Thymus (tissue), 11 donors: ENCODE measurements around the gene TRIM21. TPM values are rescaled to one million over a fixed set of nuclear protein-coding genes. Genes with fewer than 3 reads are reported as not detected.
"Not testable (repeated sequence)": the region's sequence is repeated elsewhere in the genome, so short reads cannot be mapped to it uniquely, and the experiment has no call there.

Experiments
- DNase-seq, 9 donors: peaks; one replicate each; pipeline ENCODE4 v3.0.0-alpha.2; 2013; ENCODE audit warnings: low spot score in 9 of 9, low read depth in 6 of 9, missing footprints in 1 of 9
- H3K27ac ChIP-seq, 2 donors: one replicate each; pipeline ENCODE4 v1.5.1; 2013; ENCODE audit warnings: control low read depth in 1 of 2, low read depth in 1 of 2, low read length in 1 of 2, mild to moderate bottlenecking in 1 of 2, moderate library complexity in 1 of 2
- H3K27me3 ChIP-seq, 2 donors: one replicate each; pipeline ENCODE4 v1.5.1; 2013; ENCODE audit warnings: low read length in 1 of 2; ENCODE audit not compliant: control insufficient read depth in 2 of 2, insufficient read depth in 1 of 2
- H3K36me3 ChIP-seq, 2 donors: one replicate each; pipeline ENCODE4 v1.5.1; 2013; ENCODE audit warnings: low read length in 1 of 2, mild to moderate bottlenecking in 1 of 2, moderate library complexity in 1 of 2; ENCODE audit not compliant: control insufficient read depth in 2 of 2, insufficient read depth in 2 of 2
- H3K4me1 ChIP-seq, 2 donors: one replicate each; pipeline ENCODE4 v1.5.1; 2013; ENCODE audit warnings: low read length in 2 of 2; ENCODE audit not compliant: control insufficient read depth in 2 of 2, insufficient read depth in 2 of 2
- H3K4me3 ChIP-seq, 2 donors: one replicate each; pipeline ENCODE4 v1.5.1; 2013; ENCODE audit warnings: low read length in 2 of 2, control low read depth in 1 of 2, mild to moderate bottlenecking in 1 of 2
- H3K9me3 ChIP-seq, 2 donors: one replicate each; pipeline ENCODE4 v1.5.1; 2013; ENCODE audit warnings: low read length in 1 of 2, mild to moderate bottlenecking in 1 of 2; ENCODE audit not compliant: control insufficient read depth in 2 of 2, insufficient read depth in 1 of 2
- WGBS: extraction: QIAGEN DNeasy Blood & Tissue Kit; methylation state at CpG from one replicate; pipeline ENCODE4 v1.1.7; 2013; 5-methylcytosine and 5-hydroxymethylcytosine counted together
- polyA plus RNA-seq: library from polyadenylated mRNA; stranded (reverse); fragments of 200-250 nt; gene quantifications from one replicate; pipeline ENCODE4 v1.2.3, GENCODE V29; 2013
- total RNA-seq: library from RNA; stranded (reverse); fragments of 120-200 nt; gene quantifications from one replicate; pipeline ENCODE4 v1.2.4, GENCODE V29; 2013
- donor health status: healthy.

Gene TRIM21
- total and polyA plus RNA-seq, 2 donors = 28.9 to 45.2 TPM

- peak overlapping the region; percentile 70 to 95 for H3K4me3 ChIP-seq
- peaks cover 3 to 4% of the 10 kb centered on the region in 2 donors for H3K4me1 ChIP-seq
- H3K27me3 ChIP-seq = no peaks in the 10 kb centered on the region
- H3K9me3 ChIP-seq = no peaks in the 10 kb centered on the region
- H3K36me3 ChIP-seq = peaks cover 14 to 15% of the 10 kb centered on the region in 2 donors
- WGBS = 44% methylated on average over 11 of the region's 11 CpGs
- no peak for DNase-seq
- no peak overlapping the region for H3K27ac ChIP-seq
Measured at GRCh38 chr11:4393858-4394223, 339 bp upstream of the TRIM21 start.

GRCh38 chr11:4388221-4388620, 5.3 kb downstream of the TRIM21 start:
- WGBS = 96% methylated on average over 2 of the region's 2 CpGs
- Histone ChIP-seq H3K36me3 (peaks cover 51 to 65% of the 10 kb centered on the region in 2 donors), H3K27me3 (no peaks in the 10 kb centered on the region), H3K4me3 (no peak overlapping the region), H3K4me1 (peaks cover 0 to 4% of the 10 kb centered on the region in 2 donors), H3K27ac (no peak overlapping the region), H3K9me3 (no peaks in the 10 kb centered on the region)
- DNase-seq = no peak

- H3K36me3 ChIP-seq = peaks cover 51 to 65% of the 10 kb centered on the region in 2 donors
- 97% methylated on average over 3 of the region's 3 CpGs for whole genome bisulfite sequencing
Measured at GRCh38 chr11:4385978-4386740, 7.3 kb downstream of the TRIM21 start.

GRCh38 chr11:4381901-4382300, 11.6 kb downstream of the TRIM21 start:
- Histone ChIP-seq H3K27me3 (no peaks in the 10 kb centered on the region), H3K27ac (no peak overlapping the region)
- 79% methylated on average over 2 of the region's 2 CpGs for WGBS

More at GRCh38 chr11:4385978-4386740, 7.3 kb downstream of the TRIM21 start:
- no peak overlapping the region for H3K4me3 ChIP-seq
- H3K9me3 ChIP-seq = no peaks in the 10 kb centered on the region
- no peaks in the 10 kb centered on the region for H3K4me1 ChIP-seq
- H3K27ac ChIP-seq = no peak overlapping the region
- H3K27me3 ChIP-seq = no peaks in the 10 kb centered on the region
- DNase-seq = no peak

GRCh38 chr11:4375431-4376140, 17.9 kb downstream of the TRIM21 start:
- Histone ChIP-seq H3K9me3 (no peaks in the 10 kb centered on the region), H3K4me3 (no peak overlapping the region), H3K27ac (no peak overlapping the region), H3K27me3 (no peaks in the 10 kb centered on the region), H3K36me3 (no peaks in the 10 kb centered on the region), H3K4me1 (no peaks in the 10 kb centered on the region)
- no peak for DNase-seq
- WGBS = 95% methylated on average over 5 of the region's 5 CpGs

More at GRCh38 chr11:4381901-4382300, 11.6 kb downstream of the TRIM21 start:
- no peaks in the 10 kb centered on the region for H3K9me3 ChIP-seq
- DNase-seq = no peak
- no peaks in the 10 kb centered on the region for H3K4me1 ChIP-seq
- H3K4me3 ChIP-seq = no peak overlapping the region
- peaks cover 22 to 31% of the 10 kb centered on the region in 2 donors for H3K36me3 ChIP-seq

- Histone ChIP-seq H3K36me3 (no peaks in the 10 kb centered on the region), H3K4me3 (no peak overlapping the region), H3K9me3 (no peaks in the 10 kb centered on the region), H3K27ac (no peak overlapping the region), H3K27me3 (no peaks in the 10 kb centered on the region), H3K4me1 (no peaks in the 10 kb centered on the region)
- WGBS = 82% methylated on average over 3 of the region's 3 CpGs
- DNase-seq = no peak
Measured at GRCh38 chr11:4370166-4370565, 23.3 kb downstream of the TRIM21 start.

- H3K4me3 ChIP-seq = no peak within 1 kb of the TSS
- no peak within 1 kb of the TSS for H3K27ac ChIP-seq
- no peak for DNase-seq
- no peaks in the 10 kb centered on the region for H3K9me3 ChIP-seq
- WGBS = 84% methylated on average over 4 of the region's 4 CpGs
- H3K36me3 ChIP-seq = no peaks in the 10 kb centered on the region
- H3K4me1 ChIP-seq = no peaks in the 10 kb centered on the region
- no peaks in the 10 kb centered on the region for H3K27me3 ChIP-seq
Measured at GRCh38 chr11:4368286-4368685, 25.2 kb downstream of the TRIM21 start, which contains the start of gene OR52B4. Gene OR52B4, minus strand, starts transcription at chr11:4368386. Its CDS starts 91 bp downstream, at chr11:4368295.

- not testable (repeated sequence) for H3K36me3 ChIP-seq, H3K27me3 ChIP-seq, H3K9me3 ChIP-seq, H3K4me3 ChIP-seq, H3K4me1 ChIP-seq, DNase-seq, H3K27ac ChIP-seq
- WGBS = 91% methylated on average over 1 of the region's 5 CpGs
Measured at GRCh38 chr11:4348142-4348541, 45.4 kb downstream of the TRIM21 start.

GRCh38 chr11:4345366-4345765, 48.1 kb downstream of the TRIM21 start:
- H3K27me3 ChIP-seq, H3K4me1 ChIP-seq, H3K36me3 ChIP-seq, H3K9me3 ChIP-seq, H3K4me3 ChIP-seq, DNase-seq, H3K27ac ChIP-seq: not testable (repeated sequence)
- WGBS = 91% methylated on average over 2 of the region's 2 CpGs
